D721Med (cell line): ENCODE results near the gene RAB30.

Experiments used
- DNase-seq: peaks from one replicate; pipeline ENCODE4 v3.0.0; 2011; ENCODE audit warnings: low spot score; ENCODE audit not compliant: insufficient read length
- FAIRE-seq: peaks from 2 replicates; lab custom pipeline; 2011; peaks lifted over from hg19 to GRCh38; lab: Jason Lieb, UNC
- CTCF ChIP-seq: IDR thresholded peaks from 2 replicates; pipeline ENCODE4 v1.5.1; 2012; ENCODE audit warnings: mild to moderate bottlenecking, control low read depth; ENCODE audit not compliant: insufficient read depth; ENCODE audit errors: missing control alignments

RAB30 gene

GRCh38 chr11:83070731-83071566 is 748 bp downstream of the RAB30 start:
- DNase-seq (no peak), FAIRE-seq (no peak)
- no peak for TF ChIP-seq CTCF

- no peak for FAIRE-seq
- TF ChIP-seq CTCF, result no peak
These were observed 1.5 kb downstream of the RAB30 start for GRCh38 chr11:83070044-83070701.

GRCh38 chr11:83069441-83070043 is 2.2 kb downstream of the RAB30 start:
- FAIRE-seq (no peak), DNase-seq (no peak)
- no peak for TF ChIP-seq CTCF

More at GRCh38 chr11:83070044-83070701, 1.5 kb downstream of the RAB30 start:
- DNase-seq, result no peak

GRCh38 chr11:83068568-83068967 is 3.1 kb downstream of the RAB30 start:
- TF ChIP-seq CTCF, result no peak
- FAIRE-seq (no peak), DNase-seq (no peak)

- no peak for FAIRE-seq
- TF ChIP-seq CTCF, result no peak
- DNase-seq, result no peak
These were observed 7.7 kb downstream of the RAB30 start for GRCh38 chr11:83064011-83064410.

GRCh38 chr11:83063073-83063754 is 8.5 kb downstream of the RAB30 start:
- DNase-seq (no peak), FAIRE-seq (no peak)
- no peak for TF ChIP-seq CTCF
